LNCAP (cell line): ENCODE results near the gene SBK3.

Experiments
- TF ChIP-seq, protein P1 (sequence below): fragments of 450-650 bp; IDR thresholded peaks from 2 replicates; pipeline ENCODE4 v1.5.1; 2017; ENCODE audit warnings: mild to moderate bottlenecking

The SBK3 gene

DNA sequence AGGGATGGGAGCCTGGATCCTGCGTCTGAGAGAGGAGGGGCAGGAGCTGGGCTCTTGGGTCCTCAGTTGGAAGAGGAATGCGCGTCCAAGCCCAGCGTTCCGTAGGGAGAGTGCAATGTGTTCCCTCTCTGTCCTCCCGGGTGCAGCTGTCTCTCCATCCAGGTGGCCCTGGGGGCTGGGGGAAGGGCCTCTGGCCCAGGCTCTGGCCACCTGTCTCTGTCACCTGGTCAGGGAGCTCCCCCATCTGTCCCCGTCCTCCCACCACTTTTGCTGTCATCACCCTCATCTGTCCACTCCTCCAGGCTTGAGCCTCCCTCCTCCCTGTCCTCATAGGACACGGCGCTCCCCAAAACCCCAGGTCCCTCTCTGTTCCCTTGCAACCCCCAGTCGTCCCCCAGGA, 4.7 kb downstream of the SBK3 start:
- TF ChIP-seq, protein P1, sequence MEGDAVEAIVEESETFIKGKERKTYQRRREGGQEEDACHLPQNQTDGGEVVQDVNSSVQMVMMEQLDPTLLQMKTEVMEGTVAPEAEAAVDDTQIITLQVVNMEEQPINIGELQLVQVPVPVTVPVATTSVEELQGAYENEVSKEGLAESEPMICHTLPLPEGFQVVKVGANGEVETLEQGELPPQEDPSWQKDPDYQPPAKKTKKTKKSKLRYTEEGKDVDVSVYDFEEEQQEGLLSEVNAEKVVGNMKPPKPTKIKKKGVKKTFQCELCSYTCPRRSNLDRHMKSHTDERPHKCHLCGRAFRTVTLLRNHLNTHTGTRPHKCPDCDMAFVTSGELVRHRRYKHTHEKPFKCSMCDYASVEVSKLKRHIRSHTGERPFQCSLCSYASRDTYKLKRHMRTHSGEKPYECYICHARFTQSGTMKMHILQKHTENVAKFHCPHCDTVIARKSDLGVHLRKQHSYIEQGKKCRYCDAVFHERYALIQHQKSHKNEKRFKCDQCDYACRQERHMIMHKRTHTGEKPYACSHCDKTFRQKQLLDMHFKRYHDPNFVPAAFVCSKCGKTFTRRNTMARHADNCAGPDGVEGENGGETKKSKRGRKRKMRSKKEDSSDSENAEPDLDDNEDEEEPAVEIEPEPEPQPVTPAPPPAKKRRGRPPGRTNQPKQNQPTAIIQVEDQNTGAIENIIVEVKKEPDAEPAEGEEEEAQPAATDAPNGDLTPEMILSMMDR: no peak

DNA sequence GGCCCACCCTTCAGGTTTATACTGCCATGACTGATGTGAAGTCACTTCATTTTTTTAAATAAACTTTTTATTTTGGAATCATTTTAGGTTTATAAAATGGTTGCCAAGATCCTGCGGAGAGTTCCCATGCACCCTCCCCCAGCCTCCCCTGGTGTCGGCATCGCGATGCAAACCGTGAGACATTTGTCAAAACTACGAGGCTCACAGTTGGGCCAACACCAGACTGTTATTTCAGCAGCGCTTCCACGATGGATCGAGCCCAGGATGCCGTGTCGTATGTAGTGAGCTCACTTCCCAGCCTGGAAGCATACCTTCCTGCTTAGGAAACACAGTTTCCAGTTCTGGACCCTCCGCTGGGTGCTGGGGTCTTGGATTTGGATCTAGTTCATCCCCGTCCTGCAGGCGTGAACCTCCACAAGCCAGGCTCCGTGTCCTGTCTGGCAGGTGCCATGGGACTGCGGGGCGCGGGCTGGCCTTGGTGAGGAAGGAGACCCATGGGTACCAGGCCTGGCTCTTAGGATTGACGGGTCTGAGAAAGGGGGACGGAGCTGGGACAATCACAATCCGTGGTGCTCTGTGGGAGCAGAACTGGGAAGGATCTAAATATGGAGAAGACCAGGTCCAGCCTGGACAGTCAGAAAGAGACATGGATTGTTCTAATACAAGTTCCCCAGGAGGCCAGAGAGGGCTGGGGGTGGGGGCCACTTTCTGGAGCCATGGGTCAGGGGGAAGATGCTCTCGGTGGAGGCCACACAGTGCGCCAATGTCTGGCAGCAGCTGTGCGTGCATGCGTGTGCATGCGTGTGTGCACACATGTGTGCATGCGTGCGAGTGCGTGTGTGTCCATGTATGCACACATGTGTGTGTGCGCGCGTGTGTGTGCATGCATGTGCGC, 6.0 kb downstream of the SBK3 start:
- TF ChIP-seq, protein P1: no peak

DNA sequence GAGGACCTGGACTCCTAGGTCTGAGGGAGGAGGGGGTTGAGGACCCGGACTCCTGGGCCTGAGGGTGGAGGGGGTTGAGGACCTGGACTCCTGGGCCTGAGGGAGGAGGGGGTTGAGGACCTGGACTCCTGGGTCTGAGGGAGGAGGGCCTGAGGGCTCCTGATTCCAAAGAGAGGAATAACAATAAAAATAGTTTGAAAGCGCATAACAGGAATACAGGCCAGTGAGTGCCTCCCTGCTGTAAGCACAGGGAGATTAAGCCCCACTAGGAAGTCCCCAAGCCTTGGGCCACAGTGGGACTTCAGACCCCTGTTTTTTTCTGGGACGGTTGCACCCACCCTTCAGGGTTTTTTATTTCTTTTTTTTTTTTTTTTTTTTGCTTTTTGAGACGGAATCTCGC, 7.2 kb downstream of the SBK3 start:
- TF ChIP-seq, protein P1: no peak

DNA sequence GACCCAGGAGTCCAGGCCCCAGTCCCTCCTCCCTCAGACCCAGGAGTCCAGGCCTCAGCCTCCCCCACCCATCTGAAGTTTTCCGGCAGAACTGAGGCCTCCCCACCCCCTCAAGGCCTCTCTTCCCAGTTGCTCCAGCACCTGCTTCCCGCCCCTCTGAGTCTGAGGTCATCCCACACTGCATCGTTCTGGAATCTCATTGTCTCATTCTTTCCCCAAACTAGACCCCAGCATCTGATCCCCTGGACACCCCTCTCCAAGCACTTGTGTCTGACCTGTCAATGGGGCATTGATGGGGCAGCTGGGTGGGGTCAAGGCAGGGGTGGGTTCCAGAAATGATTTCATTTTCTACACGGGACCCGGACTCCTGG, 7.6 kb downstream of the SBK3 start:
- TF ChIP-seq, protein P1: no peak

DNA sequence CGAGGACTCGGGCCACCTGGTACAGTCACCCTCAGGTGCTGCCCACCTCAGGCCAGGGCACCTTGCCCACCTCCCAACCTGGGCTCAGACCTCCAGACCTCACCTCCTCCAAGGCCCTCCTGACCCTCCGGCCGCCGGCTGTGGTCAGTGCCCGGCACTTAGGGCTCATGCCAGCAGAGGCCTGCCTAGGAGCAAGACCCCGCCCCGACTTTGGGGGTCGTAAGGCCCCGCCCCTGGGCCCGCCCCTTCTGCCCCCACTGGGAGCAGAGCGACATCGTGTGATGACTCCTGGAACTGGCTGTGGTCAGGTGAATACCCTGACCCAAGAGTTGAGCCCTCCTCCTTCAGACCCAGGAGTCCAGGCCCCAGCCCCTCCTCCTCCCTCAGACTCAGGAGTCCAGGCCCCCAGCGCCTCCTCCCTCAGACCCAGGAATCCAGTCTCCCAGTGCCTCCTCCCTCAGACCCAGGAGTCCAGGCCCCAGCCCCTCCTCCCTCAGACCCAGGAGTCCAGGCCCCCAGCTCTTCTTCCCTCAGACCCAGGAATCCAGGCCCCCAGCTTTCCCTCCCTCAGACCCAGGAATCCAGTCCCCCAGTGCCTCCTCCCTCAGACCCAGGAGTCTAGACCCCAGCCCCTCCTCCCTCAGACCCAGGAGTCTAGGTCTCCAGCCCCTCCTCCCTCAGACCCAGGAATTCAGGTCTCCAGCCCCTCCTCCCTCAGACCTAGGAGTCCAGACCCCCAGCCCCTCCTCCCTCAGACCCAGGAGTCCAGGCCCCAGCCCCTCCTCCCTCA, 8.2 kb downstream of the SBK3 start, which contains the start of gene SBK2:
Gene SBK2, minus strand, starts transcription at position 183 of the 790 bp plus-strand sequence. CDS start 839 bp downstream, outside the sequence.
- TF ChIP-seq, protein P1: no peak

DNA sequence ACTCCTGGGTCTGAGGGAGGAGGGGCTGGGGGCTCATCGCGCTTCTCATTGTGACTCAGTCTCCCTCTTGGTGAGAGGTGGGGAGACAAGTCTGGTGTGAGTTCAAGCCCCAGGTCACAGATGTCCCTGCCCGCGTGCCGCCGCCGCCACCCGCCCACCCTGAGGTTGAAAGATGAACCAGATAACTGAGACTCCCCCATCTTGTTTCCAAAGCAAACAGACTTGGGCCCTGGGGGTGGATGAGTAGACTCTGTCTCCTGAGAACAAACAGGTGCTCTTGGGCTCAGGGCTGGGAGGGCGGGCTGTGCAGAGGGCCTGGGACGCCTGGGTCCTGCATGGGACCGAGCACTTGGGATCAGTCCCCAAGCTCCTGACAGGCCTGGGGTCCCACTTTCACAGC, 9.0 kb downstream of the SBK3 start:
- TF ChIP-seq, protein P1: no peak

DNA sequence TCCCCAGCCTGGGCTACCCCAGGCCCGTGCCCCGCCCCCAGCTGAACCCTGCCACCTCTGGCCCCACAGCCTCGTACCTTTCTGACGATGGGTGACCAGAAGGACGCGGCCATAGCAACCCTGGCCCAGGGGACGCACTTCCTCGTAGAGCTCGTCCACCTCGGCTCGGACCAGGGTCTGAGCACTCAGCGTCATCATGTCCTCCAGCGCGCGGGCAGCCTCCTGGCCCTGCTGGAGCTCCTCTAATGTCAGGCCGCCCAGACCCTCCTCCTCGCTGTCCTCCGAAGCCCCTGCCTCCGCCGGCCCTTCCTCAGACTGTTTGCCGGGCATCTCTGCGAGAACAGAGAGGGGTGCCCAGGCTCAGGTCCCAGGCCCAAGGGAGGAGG, 9.4 kb downstream of the SBK3 start:
- TF ChIP-seq, protein P1: no peak
